GM08714 (cell line): ENCODE results near the gene FBRS.
"Not testable (repeated sequence)": the region's sequence is repeated elsewhere in the genome, so short reads cannot be mapped to it uniquely, and the experiment has no call there.

Source experiments
- H3K4me3 ChIP-seq: fragments of 200-500 bp; sonication (Bioruptor generic); 2 replicates; pipeline ENCODE4 v1.5.1; 2014; ENCODE audit warnings: mild to moderate bottlenecking, low read length, inconsistent platforms
- ZNF274 ChIP-seq: IDR thresholded peaks from 2 replicates; pipeline ENCODE4 v1.6.1; 2012; ENCODE audit warnings: mild to moderate bottlenecking, low read depth, low read length

FBRS gene

GRCh38 chr16:30628628-30629540 lies 29.3 kb upstream of the FBRS start:
- no peak for TF ChIP-seq ZNF274
- H3K4me3 ChIP-seq: no peak overlapping the region

- H3K4me3 ChIP-seq: not testable (repeated sequence)
Observed at GRCh38 chr16:30632454-30632853, 25.8 kb upstream of the FBRS start.

- TF ChIP-seq ZNF274: no peak
- peak overlapping the region; percentile 63; the same call in 1 of the 2 replicates for H3K4me3 ChIP-seq
Observed at GRCh38 chr16:30633526-30633925, 24.7 kb upstream of the FBRS start.

GRCh38 chr16:30636599-30636998 lies 21.6 kb upstream of the FBRS start:
- H3K4me3 ChIP-seq: no peak overlapping the region
- no peak for TF ChIP-seq ZNF274

- not testable (repeated sequence) for H3K4me3 ChIP-seq
Observed at GRCh38 chr16:30637139-30637538, 21.1 kb upstream of the FBRS start.

GRCh38 chr16:30637944-30638343 lies 20.3 kb upstream of the FBRS start:
- TF ChIP-seq ZNF274: no peak

GRCh38 chr16:30641378-30641982 lies 16.8 kb upstream of the FBRS start:
- TF ChIP-seq ZNF274: no peak
- no peak overlapping the region for H3K4me3 ChIP-seq

More at GRCh38 chr16:30637944-30638343, 20.3 kb upstream of the FBRS start:
- no peak overlapping the region for H3K4me3 ChIP-seq

GRCh38 chr16:30644334-30644830 lies 13.8 kb upstream of the FBRS start:
- H3K4me3 ChIP-seq: no peak overlapping the region
- no peak for TF ChIP-seq ZNF274

- no peak for TF ChIP-seq ZNF274
- H3K4me3 ChIP-seq: no peak overlapping the region
Observed at GRCh38 chr16:30645727-30646126, 12.5 kb upstream of the FBRS start.

GRCh38 chr16:30647274-30647571 lies 11.0 kb upstream of the FBRS start:
- H3K4me3 ChIP-seq: no peak overlapping the region
- TF ChIP-seq ZNF274: no peak

GRCh38 chr16:30649725-30650368 lies 8.4 kb upstream of the FBRS start:
- TF ChIP-seq ZNF274: no peak
- H3K4me3 ChIP-seq: peak overlapping the region; percentile 45; the same call in 1 of the 2 replicates

- H3K4me3 ChIP-seq: peak within 1 kb of the TSS; percentile 85
- no peak for TF ChIP-seq ZNF274
Observed at GRCh38 chr16:30650369-30651123, 7.7 kb upstream of the FBRS start, which contains the start of gene PRR14. PRR14 (plus strand) TSS chr16:30650960; CDS start chr16:30651646, 686 bp downstream.

- peak overlapping the region; percentile 85 for H3K4me3 ChIP-seq
- no peak for TF ChIP-seq ZNF274
Observed at GRCh38 chr16:30651124-30652004, 6.9 kb upstream of the FBRS start.
